Activated CD4-positive, alpha-beta T cell treated with anti-CD3 and anti-CD28 coated beads, Interleukin-2, amount 50 U/mL, for 48 hours (primary cell): ENCODE measurements around the gene TET3.

Experiments used
- DNase-seq, 2 experiments: peaks; one replicate each; pipeline ENCODE4 v3.0.0-alpha.2; 2020

Gene TET3

GRCh38 chr2:73965053-73965452 is 19.7 kb upstream of the TET3 start:
- no peak for DNase-seq

GRCh38 chr2:73968357-73968937 is 16.3 kb upstream of the TET3 start:
- no peak for DNase-seq

GRCh38 chr2:73969356-73969755 is 15.4 kb upstream of the TET3 start:
- DNase-seq: no peak

- DNase-seq: no peak
Measured at GRCh38 chr2:73970141-73970803, 14.4 kb upstream of the TET3 start.

GRCh38 chr2:73970850-73971471 is 13.7 kb upstream of the TET3 start:
- peak; percentile 51 to 60 for DNase-seq

GRCh38 chr2:73971722-73972121 is 13.0 kb upstream of the TET3 start:
- no peak for DNase-seq

- DNase-seq: no peak
Measured at GRCh38 chr2:73972846-73973245, 11.9 kb upstream of the TET3 start.

GRCh38 chr2:73975731-73976130 is 9.0 kb upstream of the TET3 start:
- DNase-seq: no peak

GRCh38 chr2:73976803-73977202 is 7.9 kb upstream of the TET3 start:
- no peak for DNase-seq

GRCh38 chr2:73977466-73977865 is 7.2 kb upstream of the TET3 start:
- no peak for DNase-seq

- DNase-seq: peak; percentile 60 to 69
Measured at GRCh38 chr2:73979021-73979420, 5.7 kb upstream of the TET3 start.

GRCh38 chr2:73979686-73980085 is 5.0 kb upstream of the TET3 start:
- DNase-seq: no peak

GRCh38 chr2:73980566-73980965 is 4.1 kb upstream of the TET3 start:
- no peak for DNase-seq

GRCh38 chr2:73981081-73982001 is 3.4 kb upstream of the TET3 start:
- DNase-seq: peak; percentile 55 to 63

GRCh38 chr2:73982140-73982617 is 2.5 kb upstream of the TET3 start:
- no peak for DNase-seq

- DNase-seq: no peak
Measured at GRCh38 chr2:73983322-73984202, 1.1 kb upstream of the TET3 start.

GRCh38 chr2:73984922-73985307 is 205 bp downstream of the TET3 start:
- peak; percentile 67 to 69 for DNase-seq

- DNase-seq: peak; percentile 77 to 81
Measured at GRCh38 chr2:73985308-73986084, 786 bp downstream of the TET3 start.

- DNase-seq: peak; percentile 57 to 61
Measured at GRCh38 chr2:73986085-73986681, 1.5 kb downstream of the TET3 start.

GRCh38 chr2:73987109-73987947 is 2.6 kb downstream of the TET3 start:
- peak; percentile 46 to 58 for DNase-seq
